Stimulated activated memory B cell treated with anti-CD40 and anti-IgM and Interleukin-4, amounts not matched to agents 10 μg/mL and 1 μg/mL and 100 μg/mL, for 72 hours (primary cell): Measurements from ENCODE around the gene IPCEF1.
"Not testable (repeated sequence)": the region's sequence is repeated elsewhere in the genome, so short reads cannot be mapped to it uniquely, and the experiment has no call there.

ENCODE experiments used
- ATAC-seq: fragments of 150-1000 bp; cut with Tn5 transposase; 2 replicates; pipeline ENCODE4 v1.10.0; 2021
- H3K27ac Mint-ChIP-seq: one replicate; pipeline ENCODE4 v1.8.0; 2022; ENCODE audit warnings: mild to moderate bottlenecking, mixed read lengths
- H3K27me3 Mint-ChIP-seq: one replicate; pipeline ENCODE4 v1.8.0; 2022; ENCODE audit warnings: mixed read lengths
- H3K36me3 Mint-ChIP-seq: one replicate; pipeline ENCODE4 v1.8.0; 2022; ENCODE audit warnings: mixed read lengths
- H3K4me1 Mint-ChIP-seq: one replicate; pipeline ENCODE4 v1.8.0; 2022; ENCODE audit warnings: mixed read lengths
- H3K4me3 Mint-ChIP-seq: one replicate; pipeline ENCODE4 v1.8.0; 2022; ENCODE audit warnings: mild to moderate bottlenecking, moderate library complexity, mixed read lengths
- H3K9me3 Mint-ChIP-seq: one replicate; pipeline ENCODE4 v1.8.0; 2022; ENCODE audit warnings: mixed read lengths

IPCEF1 gene

GRCh38 chr6:154358019-154358545, 1.5 kb upstream of the IPCEF1 start:
- ATAC-seq = no peak
- peaks cover 11% of the 10 kb centered on the region for H3K9me3 Mint-ChIP-seq
- no peaks in the 10 kb centered on the region for H3K27me3 Mint-ChIP-seq
- H3K27ac Mint-ChIP-seq = no peak overlapping the region
- H3K36me3 Mint-ChIP-seq = peaks cover 5% of the 10 kb centered on the region
- H3K4me3 Mint-ChIP-seq = no peak overlapping the region
- peaks cover 60% of the 10 kb centered on the region for H3K4me1 Mint-ChIP-seq

- Mint-ChIP-seq H3K4me3 (peak overlapping the region; percentile 42), H3K4me1 (peaks cover 72% of the 10 kb centered on the region), H3K27me3 (no peaks in the 10 kb centered on the region), H3K9me3 (peaks cover 11% of the 10 kb centered on the region), H3K36me3 (peaks cover 5% of the 10 kb centered on the region), H3K27ac (peak overlapping the region; percentile 72)
- no peak for ATAC-seq
Measured at GRCh38 chr6:154356113-154356512, 490 bp downstream of the IPCEF1 start.

DNA sequence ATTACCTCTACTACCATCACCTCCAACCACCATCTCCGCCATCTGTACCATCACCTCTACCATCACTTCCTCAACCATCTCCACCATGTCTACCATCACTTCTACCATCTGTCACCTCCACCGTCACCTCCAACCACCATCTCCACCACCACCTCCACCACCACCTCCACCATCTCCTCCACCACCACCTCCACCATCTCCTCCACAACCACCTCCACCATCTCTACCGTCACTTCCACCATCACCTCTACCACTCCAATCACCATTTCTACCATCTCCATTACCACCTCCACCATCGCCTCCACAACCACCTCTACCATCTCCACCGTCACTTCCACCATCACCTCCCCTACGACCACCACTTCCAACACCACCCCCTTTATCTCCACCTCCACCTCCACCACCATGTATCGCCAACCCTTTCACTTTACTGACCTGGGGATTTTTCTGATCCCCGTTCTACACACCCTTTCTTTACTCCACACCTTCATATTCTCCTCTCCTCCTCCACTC, 2.3 kb downstream of the IPCEF1 start:
- Mint-ChIP-seq H3K4me1 (peaks cover 62% of the 10 kb centered on the region), H3K27ac (peak overlapping the region; percentile 72), H3K4me3 (peak overlapping the region; percentile 60), H3K9me3 (peaks cover 11% of the 10 kb centered on the region), H3K36me3 (peaks cover 5% of the 10 kb centered on the region), H3K27me3 (no peaks in the 10 kb centered on the region)
- no peak for ATAC-seq

GRCh38 chr6:154353626-154354025, 3.0 kb downstream of the IPCEF1 start:
- Mint-ChIP-seq H3K4me3 (no peak overlapping the region), H3K9me3 (peaks cover 11% of the 10 kb centered on the region), H3K27me3 (no peaks in the 10 kb centered on the region), H3K27ac (peak overlapping the region; percentile 72), H3K36me3 (peaks cover 5% of the 10 kb centered on the region), H3K4me1 (peaks cover 55% of the 10 kb centered on the region)
- no peak for ATAC-seq

DNA sequence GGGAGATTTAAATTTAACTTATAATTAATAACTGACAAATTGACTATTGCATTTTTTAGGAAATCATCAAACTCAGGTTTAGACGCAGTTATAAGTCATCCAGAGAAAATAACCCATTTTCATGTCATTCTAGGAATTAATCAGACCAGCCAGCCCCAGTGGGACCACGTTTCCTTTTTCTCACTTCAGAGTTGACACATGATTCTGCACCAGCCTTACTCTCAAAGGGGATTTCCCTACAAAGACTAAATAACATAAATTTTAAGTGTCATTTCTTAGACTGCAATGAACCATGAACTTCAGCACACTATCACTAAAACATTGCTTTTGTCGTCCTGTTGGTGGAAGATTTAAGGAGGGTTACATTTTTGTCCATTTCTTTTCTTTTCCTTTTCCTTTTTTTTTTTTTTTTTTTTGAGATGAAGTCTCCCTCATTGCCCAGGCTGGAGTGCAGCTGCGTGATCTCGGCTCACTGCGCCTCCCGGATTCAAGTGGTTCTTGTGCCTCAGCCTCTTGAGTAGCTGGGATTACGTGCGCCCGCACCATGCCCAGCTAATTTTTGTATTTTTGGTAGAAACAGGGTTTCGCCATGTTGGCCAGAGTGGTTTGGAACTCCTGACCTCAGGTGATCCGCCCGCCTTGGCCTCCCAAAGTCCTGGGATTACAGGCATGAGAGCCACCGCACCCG, 3.6 kb downstream of the IPCEF1 start:
- Mint-ChIP-seq H3K27ac (peak overlapping the region; percentile 67), H3K36me3 (peaks cover 5% of the 10 kb centered on the region), H3K27me3 (no peaks in the 10 kb centered on the region), H3K9me3 (peaks cover 11% of the 10 kb centered on the region), H3K4me3 (peak overlapping the region; percentile 56), H3K4me1 (peaks cover 51% of the 10 kb centered on the region)
- ATAC-seq = peak; percentile 87

- H3K4me3 Mint-ChIP-seq = no peak overlapping the region
- peaks cover 5% of the 10 kb centered on the region for H3K36me3 Mint-ChIP-seq
- no peaks in the 10 kb centered on the region for H3K27me3 Mint-ChIP-seq
- no peak overlapping the region for H3K27ac Mint-ChIP-seq
- H3K4me1 Mint-ChIP-seq = peaks cover 32% of the 10 kb centered on the region
- ATAC-seq = no peak
- H3K9me3 Mint-ChIP-seq = peaks cover 11% of the 10 kb centered on the region
Measured at GRCh38 chr6:154350293-154350692, 6.3 kb downstream of the IPCEF1 start.

GRCh38 chr6:154347981-154348380, 8.6 kb downstream of the IPCEF1 start:
- Mint-ChIP-seq H3K9me3 (peaks cover 3% of the 10 kb centered on the region), H3K36me3 (no peaks in the 10 kb centered on the region), H3K27me3 (no peaks in the 10 kb centered on the region), H3K4me1 (peaks cover 12% of the 10 kb centered on the region), H3K27ac (no peak overlapping the region), H3K4me3 (no peak overlapping the region)
- no peak for ATAC-seq

DNA sequence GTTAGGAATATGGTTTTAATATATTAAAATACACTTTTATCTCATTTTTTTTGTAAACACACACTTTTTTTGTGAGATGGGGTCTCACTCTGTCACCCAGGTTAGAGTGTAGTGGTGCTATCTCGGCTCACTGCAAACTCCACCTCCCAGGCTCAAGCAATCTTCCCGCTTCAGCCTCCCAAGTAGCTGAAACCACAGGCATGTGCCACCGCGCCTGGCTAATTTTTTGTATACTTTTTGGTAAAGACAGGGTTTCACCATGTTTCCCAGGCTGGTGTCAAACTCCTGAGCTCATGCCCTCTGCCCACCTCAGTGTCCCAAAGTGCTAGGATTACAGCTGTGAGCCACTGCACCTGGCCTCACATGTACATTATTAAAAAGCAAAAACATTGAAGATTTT, 10.8 kb downstream of the IPCEF1 start:
- no peaks in the 10 kb centered on the region for H3K27me3 Mint-ChIP-seq
- no peaks in the 10 kb centered on the region for H3K36me3 Mint-ChIP-seq
- no peak for ATAC-seq
- no peaks in the 10 kb centered on the region for H3K4me1 Mint-ChIP-seq
- H3K27ac Mint-ChIP-seq = no peak overlapping the region
- peaks cover 3% of the 10 kb centered on the region for H3K9me3 Mint-ChIP-seq
- H3K4me3 Mint-ChIP-seq = no peak overlapping the region

DNA sequence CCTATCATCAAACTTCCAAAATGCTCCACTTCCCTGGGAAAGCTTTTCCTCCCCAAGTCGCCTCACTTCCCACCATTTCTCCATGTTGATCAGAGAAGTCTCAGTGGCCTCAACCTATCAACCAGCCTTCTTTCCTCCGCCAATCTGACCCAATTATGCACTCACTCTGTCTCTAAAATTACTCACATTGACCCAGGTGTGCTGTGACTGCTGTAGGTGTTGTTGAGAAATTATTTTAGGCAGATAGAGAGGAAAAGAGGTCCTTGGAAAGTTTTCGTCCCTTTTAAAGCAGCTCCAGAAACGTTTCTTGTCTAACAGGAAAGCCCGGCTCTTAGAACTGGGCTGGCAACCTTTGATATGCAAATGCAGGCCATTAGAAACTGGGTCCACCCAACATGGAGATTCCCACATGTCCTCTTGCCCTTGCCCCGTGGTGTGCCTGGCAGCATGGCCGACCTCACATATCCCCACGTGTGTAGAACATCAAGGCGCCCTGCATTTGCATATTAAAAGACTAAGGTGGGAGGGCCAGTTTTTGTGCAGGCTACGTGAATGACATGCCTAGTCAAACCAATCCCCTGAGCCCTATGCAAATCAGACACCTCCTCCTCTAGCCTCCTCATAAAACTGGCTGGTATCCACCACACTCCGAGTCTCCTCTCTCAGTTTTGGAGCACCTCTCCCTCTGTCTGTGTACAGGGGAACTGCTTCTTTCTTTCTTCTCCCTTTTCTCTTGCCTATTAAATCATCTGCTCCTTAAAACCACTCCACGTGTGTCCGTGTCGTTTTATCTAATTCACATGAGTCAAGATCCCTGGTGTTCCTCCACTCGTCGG, 12.9 kb downstream of the IPCEF1 start:
- H3K36me3 Mint-ChIP-seq = no peaks in the 10 kb centered on the region
- no peaks in the 10 kb centered on the region for H3K4me1 Mint-ChIP-seq
- no peak for ATAC-seq
- no peak overlapping the region for H3K4me3 Mint-ChIP-seq
- H3K27me3 Mint-ChIP-seq = no peaks in the 10 kb centered on the region
- H3K9me3 Mint-ChIP-seq = peaks cover 3% of the 10 kb centered on the region
- no peak overlapping the region for H3K27ac Mint-ChIP-seq

- ATAC-seq = no peak
- H3K36me3 Mint-ChIP-seq = no peaks in the 10 kb centered on the region
- no peaks in the 10 kb centered on the region for H3K4me1 Mint-ChIP-seq
- peaks cover 3% of the 10 kb centered on the region for H3K9me3 Mint-ChIP-seq
- H3K27ac Mint-ChIP-seq = no peak overlapping the region
- H3K4me3 Mint-ChIP-seq = no peak overlapping the region
- no peaks in the 10 kb centered on the region for H3K27me3 Mint-ChIP-seq
Measured at GRCh38 chr6:154341871-154342270, 14.7 kb downstream of the IPCEF1 start.

- Mint-ChIP-seq H3K4me1 (no peaks in the 10 kb centered on the region), H3K27me3 (no peaks in the 10 kb centered on the region)
- no peak for ATAC-seq
Measured at GRCh38 chr6:154341336-154341735, 15.3 kb downstream of the IPCEF1 start.

DNA sequence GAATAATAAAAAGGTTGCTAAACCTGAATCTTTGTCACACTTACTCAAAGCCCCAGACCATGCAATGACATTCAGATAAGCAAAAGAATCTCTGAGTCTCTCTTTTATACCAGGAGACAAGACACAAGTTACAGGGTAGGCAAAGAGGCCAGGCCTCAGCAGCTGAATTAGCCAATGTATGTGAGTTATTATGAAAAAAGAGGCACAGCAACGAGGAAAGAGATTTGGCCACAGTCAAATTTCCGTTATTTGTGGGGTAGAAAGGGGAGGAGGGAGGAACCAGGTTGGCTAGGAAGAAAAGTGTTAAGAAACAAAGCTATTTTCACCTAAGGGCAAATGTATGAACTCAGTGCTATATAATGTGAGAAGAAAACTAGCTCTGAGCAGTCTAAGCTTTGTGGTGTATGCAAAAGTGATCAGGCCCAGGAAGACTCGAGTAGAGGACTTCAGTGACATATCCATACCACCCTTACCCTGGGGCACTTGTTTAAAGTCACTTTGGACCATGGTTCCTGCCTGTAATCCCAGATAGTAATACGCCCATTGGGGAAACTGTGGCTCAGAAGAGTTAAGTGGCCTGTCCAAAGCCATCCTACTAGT, 19.1 kb downstream of the IPCEF1 start:
- H3K9me3 Mint-ChIP-seq = no peaks in the 10 kb centered on the region
- no peaks in the 10 kb centered on the region for H3K27me3 Mint-ChIP-seq
- ATAC-seq = no peak
- H3K4me3 Mint-ChIP-seq = no peak overlapping the region
- H3K27ac Mint-ChIP-seq = no peak overlapping the region
- H3K4me1 Mint-ChIP-seq = no peaks in the 10 kb centered on the region
- no peaks in the 10 kb centered on the region for H3K36me3 Mint-ChIP-seq

More at GRCh38 chr6:154341336-154341735, 15.3 kb downstream of the IPCEF1 start:
- Mint-ChIP-seq H3K4me3 (no peak overlapping the region), H3K36me3 (no peaks in the 10 kb centered on the region), H3K27ac (no peak overlapping the region), H3K9me3 (peaks cover 3% of the 10 kb centered on the region)

DNA sequence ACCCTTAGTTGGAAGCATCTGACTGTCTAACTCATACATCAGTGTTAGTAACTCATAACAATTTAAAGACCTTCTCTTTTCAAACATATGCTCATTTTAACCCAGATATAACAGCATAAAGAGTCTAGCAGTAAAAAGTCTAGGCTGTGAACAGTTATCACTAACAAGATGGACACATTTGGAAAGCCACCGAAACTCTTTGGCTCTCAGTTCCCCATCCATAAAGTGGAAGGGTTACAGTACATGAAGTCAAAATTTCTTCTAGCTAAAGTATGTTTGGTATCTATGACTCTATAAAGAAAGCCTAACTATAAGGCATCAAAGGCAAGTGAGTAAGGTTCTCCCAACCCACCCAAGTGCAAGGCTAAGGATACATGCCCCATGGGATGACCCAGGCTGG, 22.5 kb downstream of the IPCEF1 start:
- not testable (repeated sequence) for H3K27ac Mint-ChIP-seq, H3K4me3 Mint-ChIP-seq, H3K36me3 Mint-ChIP-seq, H3K27me3 Mint-ChIP-seq, H3K9me3 Mint-ChIP-seq
- ATAC-seq = peak; percentile 53
- H3K4me1 Mint-ChIP-seq = peaks cover 11% of the 10 kb centered on the region

DNA sequence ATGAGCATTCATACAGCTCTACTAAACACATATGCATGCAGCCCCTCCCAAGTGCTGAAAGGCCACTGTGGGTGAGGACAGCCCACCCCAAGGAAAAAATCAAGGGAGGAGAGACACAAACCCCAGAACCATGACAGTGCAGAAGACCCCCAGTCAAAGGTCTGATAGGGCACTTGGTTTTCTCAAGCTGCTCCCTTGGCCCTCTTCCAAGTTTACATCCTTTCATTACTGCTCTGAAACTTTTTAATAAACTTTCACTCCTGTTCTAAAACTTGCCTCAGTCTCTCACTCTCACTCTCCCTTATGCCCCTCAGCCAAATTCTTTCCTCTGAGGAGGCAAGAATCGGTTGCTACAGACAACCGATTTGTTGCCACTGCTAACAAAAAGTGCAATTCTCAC, 24.9 kb downstream of the IPCEF1 start:
- no peak for ATAC-seq
- H3K27me3 Mint-ChIP-seq = no peaks in the 10 kb centered on the region
- peaks cover 15% of the 10 kb centered on the region for H3K4me1 Mint-ChIP-seq
- no peak overlapping the region for H3K27ac Mint-ChIP-seq
- peaks cover 4% of the 10 kb centered on the region for H3K9me3 Mint-ChIP-seq
- H3K4me3 Mint-ChIP-seq = no peak overlapping the region
- H3K36me3 Mint-ChIP-seq = no peaks in the 10 kb centered on the region
